ENCODE results near the gene EHBP1. TPM values are rescaled to one million over a fixed set of nuclear protein-coding genes. Genes with fewer than 3 reads are reported as not detected.

Gene EHBP1
- total and polyA plus RNA-seq, 2 experiments from 2014 or later, result 27.2 to 47.9 TPM

DNA sequence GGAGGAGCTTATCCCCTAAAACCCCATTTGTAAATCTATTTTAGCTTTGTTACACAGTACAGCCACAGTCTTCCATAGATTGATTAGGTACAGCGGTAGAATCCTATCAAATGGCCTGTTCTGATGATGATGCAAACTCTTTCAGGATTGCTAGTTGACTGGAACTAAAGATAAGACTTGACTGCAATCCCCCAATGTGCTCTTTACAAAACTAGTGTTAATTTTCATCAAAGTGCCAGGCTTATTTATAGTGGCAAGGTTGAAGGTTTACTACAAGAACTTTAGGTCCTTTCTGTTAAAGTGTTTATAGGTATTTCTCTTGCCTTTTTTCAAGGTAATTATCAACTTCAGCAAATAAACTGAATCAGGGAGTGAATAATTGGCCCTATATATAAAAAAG, 336.1 kb downstream of the EHBP1 start:
- no peaks in the 10 kb centered on the region for H3K36me3 ChIP-seq (ENCODE audit: insufficient read depth)
- H3K4me2 ChIP-seq, result no peak overlapping the region
- no peak overlapping the region for H3K27ac ChIP-seq (ENCODE audit: low read depth)
- H3K9me3 Mint-ChIP-seq, result no peaks in the 10 kb centered on the region; the same call in 2 of the 3 replicates
- no peaks in the 10 kb centered on the region for H3K9me2 ChIP-seq (ENCODE audit: insufficient read depth)
- TF ChIP-seq POLR2AphosphoS5 (IDR thresholded peaks at IDR 0.05; ENCODE audit: low read depth), result no peak
- TF ChIP-seq, protein P1, sequence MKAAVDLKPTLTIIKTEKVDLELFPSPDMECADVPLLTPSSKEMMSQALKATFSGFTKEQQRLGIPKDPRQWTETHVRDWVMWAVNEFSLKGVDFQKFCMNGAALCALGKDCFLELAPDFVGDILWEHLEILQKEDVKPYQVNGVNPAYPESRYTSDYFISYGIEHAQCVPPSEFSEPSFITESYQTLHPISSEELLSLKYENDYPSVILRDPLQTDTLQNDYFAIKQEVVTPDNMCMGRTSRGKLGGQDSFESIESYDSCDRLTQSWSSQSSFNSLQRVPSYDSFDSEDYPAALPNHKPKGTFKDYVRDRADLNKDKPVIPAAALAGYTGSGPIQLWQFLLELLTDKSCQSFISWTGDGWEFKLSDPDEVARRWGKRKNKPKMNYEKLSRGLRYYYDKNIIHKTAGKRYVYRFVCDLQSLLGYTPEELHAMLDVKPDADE (IDR thresholded peaks at IDR 0.05), result no peak
- no peak for TF ChIP-seq CREB1 (CRISPR knock-in tag; IDR thresholded peaks at IDR 0.05; ENCODE audit: low read depth)
- no peak for TF ChIP-seq NANOG (IDR thresholded peaks at IDR 0.05; ENCODE audit: borderline replicate concordance)
- no peak for TF ChIP-seq EZH2phosphoT487 (IDR thresholded peaks at IDR 0.05; ENCODE audit: unreplicated experiment)
- TF ChIP-seq, protein P2, sequence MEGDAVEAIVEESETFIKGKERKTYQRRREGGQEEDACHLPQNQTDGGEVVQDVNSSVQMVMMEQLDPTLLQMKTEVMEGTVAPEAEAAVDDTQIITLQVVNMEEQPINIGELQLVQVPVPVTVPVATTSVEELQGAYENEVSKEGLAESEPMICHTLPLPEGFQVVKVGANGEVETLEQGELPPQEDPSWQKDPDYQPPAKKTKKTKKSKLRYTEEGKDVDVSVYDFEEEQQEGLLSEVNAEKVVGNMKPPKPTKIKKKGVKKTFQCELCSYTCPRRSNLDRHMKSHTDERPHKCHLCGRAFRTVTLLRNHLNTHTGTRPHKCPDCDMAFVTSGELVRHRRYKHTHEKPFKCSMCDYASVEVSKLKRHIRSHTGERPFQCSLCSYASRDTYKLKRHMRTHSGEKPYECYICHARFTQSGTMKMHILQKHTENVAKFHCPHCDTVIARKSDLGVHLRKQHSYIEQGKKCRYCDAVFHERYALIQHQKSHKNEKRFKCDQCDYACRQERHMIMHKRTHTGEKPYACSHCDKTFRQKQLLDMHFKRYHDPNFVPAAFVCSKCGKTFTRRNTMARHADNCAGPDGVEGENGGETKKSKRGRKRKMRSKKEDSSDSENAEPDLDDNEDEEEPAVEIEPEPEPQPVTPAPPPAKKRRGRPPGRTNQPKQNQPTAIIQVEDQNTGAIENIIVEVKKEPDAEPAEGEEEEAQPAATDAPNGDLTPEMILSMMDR (conservative IDR thresholded peaks at IDR 0.05; ENCODE audit: low read depth in 2 of 2), result no peak
- no peak for TF ChIP-seq ZNF331 (CRISPR knock-in tag; IDR thresholded peaks at IDR 0.05; ENCODE audit: low read depth)
- no peak for TF ChIP-seq STAT1 (IDR thresholded peaks at IDR 0.05; ENCODE audit: unreplicated experiment)
- peaks cover 32% of the 10 kb centered on the region for H3K27me3 Mint-ChIP-seq (ENCODE audit: insufficient read depth, low read depth, poor library complexity)
- H3K36me3 Mint-ChIP-seq (ENCODE audit: low read depth), result peaks cover 4% of the 10 kb centered on the region; the same call in 1 of the 3 replicates
- peaks cover 49% of the 10 kb centered on the region for H3K4me1 Mint-ChIP-seq
- ATAC-seq (no peak), DNase-seq (ENCODE audit: low spot score) (no peak)
- peaks cover 42% of the 10 kb centered on the region for H3K4me1 ChIP-seq (ENCODE audit: insufficient read depth)
- peaks cover 15% of the 10 kb centered on the region for H3K27me3 ChIP-seq (ENCODE audit: insufficient read depth)
- no peak overlapping the region for H3K4me3 Mint-ChIP-seq
- peak overlapping the region; percentile 87 for H3K27ac Mint-ChIP-seq
- H4K20me1 ChIP-seq (replicated peaks; ENCODE audit: insufficient read depth), result no peaks in the 10 kb centered on the region
- peaks cover 8% of the 10 kb centered on the region for H3F3A ChIP-seq (replicated peaks; ENCODE audit: low read depth)
- H3K4me3 ChIP-seq, result no peak overlapping the region
- H2AFZ ChIP-seq, result no peak overlapping the region
- no peaks in the 10 kb centered on the region for H3K79me2 ChIP-seq (replicated peaks; ENCODE audit: insufficient read depth)

DNA sequence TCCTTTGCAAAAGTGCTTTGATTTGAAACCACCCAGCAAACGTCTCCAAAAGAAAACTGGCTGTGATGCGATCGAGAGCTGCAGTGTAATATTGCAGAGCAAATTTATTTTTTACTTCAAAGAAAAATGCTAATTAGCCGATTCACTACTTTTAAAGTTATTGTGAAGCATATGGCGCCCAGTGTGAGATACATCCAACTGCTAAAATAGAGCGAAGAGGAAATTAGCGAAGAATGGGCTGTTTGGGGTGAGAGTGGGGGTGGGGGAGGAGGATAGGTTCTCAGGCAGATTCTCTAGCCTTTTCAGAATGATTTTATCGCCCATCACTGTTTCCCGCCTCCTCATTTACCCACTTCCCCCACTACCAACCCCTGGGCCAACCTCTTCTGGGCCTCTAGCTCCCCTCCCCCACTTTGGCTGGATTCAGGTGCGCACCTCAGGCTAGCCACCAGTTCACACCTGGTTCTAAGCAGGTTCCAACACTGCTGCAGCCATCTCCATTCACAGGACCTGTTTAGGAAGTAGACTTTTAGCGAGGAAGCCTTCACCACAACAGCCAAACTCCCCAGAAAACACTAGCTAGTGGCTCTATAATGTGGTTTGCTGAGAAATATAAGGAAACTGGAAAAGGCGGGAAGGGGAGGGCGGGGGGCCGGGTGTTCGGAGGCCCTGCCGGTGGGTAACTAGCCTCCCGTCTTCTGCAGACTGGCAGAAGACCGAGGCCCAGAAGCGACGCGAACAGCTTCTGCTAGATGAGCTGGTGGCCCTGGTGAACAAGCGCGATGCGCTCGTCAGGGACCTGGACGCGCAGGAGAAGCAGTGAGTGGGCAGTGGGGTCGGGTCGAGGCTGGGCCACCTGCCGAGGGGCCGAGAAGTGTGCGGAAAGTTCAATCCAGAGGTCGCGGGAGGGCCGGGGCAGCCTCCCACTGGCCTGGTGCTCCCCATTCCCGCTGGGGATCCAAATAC, 339.1 kb downstream of the EHBP1 start:
- Histone ChIP-seq H3K9me2 (ENCODE audit: insufficient read depth) (no peaks in the 10 kb centered on the region), H3K4me3 (peak overlapping the region; percentile 49), H4K20me1 (replicated peaks; ENCODE audit: insufficient read depth) (peaks cover 2% of the 10 kb centered on the region; the same call in 1 of the 2 replicates), H3K27me3 (ENCODE audit: insufficient read depth) (peaks cover 46% of the 10 kb centered on the region), H3K4me2 (peak overlapping the region; percentile 96), H3K36me3 (ENCODE audit: insufficient read depth) (no peaks in the 10 kb centered on the region), H3K79me2 (replicated peaks; ENCODE audit: insufficient read depth) (no peaks in the 10 kb centered on the region), H3K4me1 (ENCODE audit: insufficient read depth) (peaks cover 58% of the 10 kb centered on the region), H3F3A (replicated peaks; ENCODE audit: low read depth) (peaks cover 8% of the 10 kb centered on the region), H3K27ac (ENCODE audit: low read depth) (peak overlapping the region; percentile 86), H2AFZ (no peak overlapping the region)
- DNase-seq (ENCODE audit: low spot score), result peak; percentile 93
- Mint-ChIP-seq H3K36me3 (ENCODE audit: low read depth) (peaks cover 4% of the 10 kb centered on the region; the same call in 1 of the 3 replicates), H3K4me1 (peaks cover 66% of the 10 kb centered on the region), H3K27ac (peak overlapping the region; percentile 88), H3K9me3 (no peaks in the 10 kb centered on the region; the same call in 2 of the 3 replicates), H3K27me3 (ENCODE audit: insufficient read depth, low read depth, poor library complexity) (peaks cover 62% of the 10 kb centered on the region), H3K4me3 (peak overlapping the region; percentile 73)
- ATAC-seq, result peak; percentile 20
- TF ChIP-seq EZH2 (IDR thresholded peaks at IDR 0.05; ENCODE audit: low read depth, unreplicated experiment), result no peak
- TF ChIP-seq, protein P3, sequence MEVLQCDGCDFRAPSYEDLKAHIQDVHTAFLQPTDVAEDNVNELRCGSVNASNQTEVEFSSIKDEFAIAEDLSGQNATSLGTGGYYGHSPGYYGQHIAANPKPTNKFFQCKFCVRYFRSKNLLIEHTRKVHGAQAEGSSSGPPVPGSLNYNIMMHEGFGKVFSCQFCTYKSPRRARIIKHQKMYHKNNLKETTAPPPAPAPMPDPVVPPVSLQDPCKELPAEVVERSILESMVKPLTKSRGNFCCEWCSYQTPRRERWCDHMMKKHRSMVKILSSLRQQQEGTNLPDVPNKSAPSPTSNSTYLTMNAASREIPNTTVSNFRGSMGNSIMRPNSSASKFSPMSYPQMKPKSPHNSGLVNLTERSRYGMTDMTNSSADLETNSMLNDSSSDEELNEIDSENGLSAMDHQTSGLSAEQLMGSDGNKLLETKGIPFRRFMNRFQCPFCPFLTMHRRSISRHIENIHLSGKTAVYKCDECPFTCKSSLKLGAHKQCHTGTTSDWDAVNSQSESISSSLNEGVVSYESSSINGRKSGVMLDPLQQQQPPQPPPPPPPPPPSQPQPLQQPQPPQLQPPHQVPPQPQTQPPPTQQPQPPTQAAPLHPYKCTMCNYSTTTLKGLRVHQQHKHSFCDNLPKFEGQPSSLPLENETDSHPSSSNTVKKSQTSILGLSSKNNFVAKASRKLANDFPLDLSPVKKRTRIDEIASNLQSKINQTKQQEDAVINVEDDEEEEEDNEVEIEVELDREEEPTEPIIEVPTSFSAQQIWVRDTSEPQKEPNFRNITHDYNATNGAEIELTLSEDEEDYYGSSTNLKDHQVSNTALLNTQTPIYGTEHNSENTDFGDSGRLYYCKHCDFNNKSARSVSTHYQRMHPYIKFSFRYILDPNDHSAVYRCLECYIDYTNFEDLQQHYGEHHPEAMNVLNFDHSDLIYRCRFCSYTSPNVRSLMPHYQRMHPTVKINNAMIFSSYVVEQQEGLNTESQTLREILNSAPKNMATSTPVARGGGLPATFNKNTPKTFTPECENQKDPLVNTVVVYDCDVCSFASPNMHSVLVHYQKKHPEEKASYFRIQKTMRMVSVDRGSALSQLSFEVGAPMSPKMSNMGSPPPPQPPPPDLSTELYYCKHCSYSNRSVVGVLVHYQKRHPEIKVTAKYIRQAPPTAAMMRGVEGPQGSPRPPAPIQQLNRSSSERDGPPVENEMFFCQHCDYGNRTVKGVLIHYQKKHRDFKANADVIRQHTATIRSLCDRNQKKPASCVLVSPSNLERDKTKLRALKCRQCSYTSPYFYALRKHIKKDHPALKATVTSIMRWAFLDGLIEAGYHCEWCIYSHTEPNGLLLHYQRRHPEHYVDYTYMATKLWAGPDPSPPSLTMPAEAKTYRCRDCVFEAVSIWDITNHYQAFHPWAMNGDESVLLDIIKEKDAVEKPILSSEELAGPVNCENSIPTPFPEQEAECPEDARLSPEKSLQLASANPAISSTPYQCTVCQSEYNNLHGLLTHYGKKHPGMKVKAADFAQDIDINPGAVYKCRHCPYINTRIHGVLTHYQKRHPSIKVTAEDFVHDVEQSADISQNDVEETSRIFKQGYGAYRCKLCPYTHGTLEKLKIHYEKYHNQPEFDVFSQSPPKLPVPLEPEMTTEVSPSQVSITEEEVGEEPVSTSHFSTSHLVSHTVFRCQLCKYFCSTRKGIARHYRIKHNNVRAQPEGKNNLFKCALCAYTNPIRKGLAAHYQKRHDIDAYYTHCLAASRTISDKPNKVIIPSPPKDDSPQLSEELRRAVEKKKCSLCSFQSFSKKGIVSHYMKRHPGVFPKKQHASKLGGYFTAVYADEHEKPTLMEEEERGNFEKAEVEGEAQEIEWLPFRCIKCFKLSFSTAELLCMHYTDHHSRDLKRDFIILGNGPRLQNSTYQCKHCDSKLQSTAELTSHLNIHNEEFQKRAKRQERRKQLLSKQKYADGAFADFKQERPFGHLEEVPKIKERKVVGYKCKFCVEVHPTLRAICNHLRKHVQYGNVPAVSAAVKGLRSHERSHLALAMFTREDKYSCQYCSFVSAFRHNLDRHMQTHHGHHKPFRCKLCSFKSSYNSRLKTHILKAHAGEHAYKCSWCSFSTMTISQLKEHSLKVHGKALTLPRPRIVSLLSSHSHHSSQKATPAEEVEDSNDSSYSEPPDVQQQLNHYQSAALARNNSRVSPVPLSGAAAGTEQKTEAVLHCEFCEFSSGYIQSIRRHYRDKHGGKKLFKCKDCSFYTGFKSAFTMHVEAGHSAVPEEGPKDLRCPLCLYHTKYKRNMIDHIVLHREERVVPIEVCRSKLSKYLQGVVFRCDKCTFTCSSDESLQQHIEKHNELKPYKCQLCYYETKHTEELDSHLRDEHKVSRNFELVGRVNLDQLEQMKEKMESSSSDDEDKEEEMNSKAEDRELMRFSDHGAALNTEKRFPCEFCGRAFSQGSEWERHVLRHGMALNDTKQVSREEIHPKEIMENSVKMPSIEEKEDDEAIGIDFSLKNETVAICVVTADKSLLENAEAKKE (CRISPR knock-in tag; IDR thresholded peaks at IDR 0.05), result peak; percentile 95
- TF ChIP-seq POLR2AphosphoS5 (IDR thresholded peaks at IDR 0.05; ENCODE audit: low read depth), result no peak

All from GM23338 (cell line).